Stimulated activated CD4-positive, alpha-beta T cell treated with anti-CD3 and anti-CD28 coated beads, Interleukin-1b, Interleukin-23, amount 100 ng/mL, for 1 hour (primary cell): ENCODE measurements around the gene PIGQ.

Source experiments
- DNase-seq, 2 donors: peaks; one replicate each; pipeline ENCODE4 v3.0.0-alpha.2; 2020; ENCODE audit warnings: low read depth in 2 of 2

Gene PIGQ

GRCh38 chr16:569445-570254, at the start of gene PIGQ:
Gene PIGQ, plus strand, starts transcription at chr16:569968. Its CDS starts 4,107 bp downstream, at chr16:574075.
- peak; percentile 17 to 40 for DNase-seq

GRCh38 chr16:520847-521246, 48.9 kb upstream of the PIGQ start:
- no peak for DNase-seq

- DNase-seq: no peak
These were observed 48.2 kb upstream of the PIGQ start for GRCh38 chr16:521381-522210.

- no peak for DNase-seq
These were observed 47.3 kb upstream of the PIGQ start for GRCh38 chr16:522320-523096.

- no peak for DNase-seq
These were observed 46.5 kb upstream of the PIGQ start for GRCh38 chr16:523097-523741.

GRCh38 chr16:524274-525040, 45.3 kb upstream of the PIGQ start:
- DNase-seq: no peak

GRCh38 chr16:525123-525519, 44.6 kb upstream of the PIGQ start:
- DNase-seq: no peak

GRCh38 chr16:525520-526180, 44.1 kb upstream of the PIGQ start:
- DNase-seq: peak; percentile 35 to 47

- DNase-seq: no peak
These were observed 43.4 kb upstream of the PIGQ start for GRCh38 chr16:526181-527014.

- DNase-seq: peak; percentile 65 to 69
These were observed 42.5 kb upstream of the PIGQ start, which contains the start of gene CAPN15 for GRCh38 chr16:527015-527903. Gene CAPN15, plus strand, starts transcription at chr16:527712. Its CDS starts 19,127 bp downstream, at chr16:546839.

GRCh38 chr16:528111-529011, 41.4 kb upstream of the PIGQ start:
- no peak for DNase-seq

- DNase-seq: no peak
These were observed 40.7 kb upstream of the PIGQ start for GRCh38 chr16:529012-529575.

GRCh38 chr16:530111-530817, 39.5 kb upstream of the PIGQ start:
- DNase-seq: no peak

- no peak for DNase-seq
These were observed 38.2 kb upstream of the PIGQ start for GRCh38 chr16:531494-532125.

- no peak for DNase-seq
These were observed 36.2 kb upstream of the PIGQ start for GRCh38 chr16:533391-534123.
